Pulmonary artery endothelial cell (primary cell): ENCODE results near the gene ENOX1. TPM values are rescaled to one million over a fixed set of nuclear protein-coding genes. Genes with fewer than 3 reads are reported as not detected.
A peak's percentile ranks its signal among the peaks of the same experiment; 100 is the strongest.
"Not testable (repeated sequence)": the region's sequence is repeated elsewhere in the genome, so short reads cannot be mapped to it uniquely, and the experiment has no call there.

Source experiments
- DNase-seq: peaks from one replicate; pipeline ENCODE4 v3.0.0-alpha.2; 2011; ENCODE audit warnings: low read depth, low spot score
- total RNA-seq: library from RNA; depleted of rRNA; stranded (reverse); fragments of >200 nt; gene quantifications from 2 replicates; pipeline ENCODE4 v1.2.3, GENCODE V29; 2014

ENOX1 gene
- total RNA-seq, 1 donor from 2014 or later = 7.1 TPM

DNA sequence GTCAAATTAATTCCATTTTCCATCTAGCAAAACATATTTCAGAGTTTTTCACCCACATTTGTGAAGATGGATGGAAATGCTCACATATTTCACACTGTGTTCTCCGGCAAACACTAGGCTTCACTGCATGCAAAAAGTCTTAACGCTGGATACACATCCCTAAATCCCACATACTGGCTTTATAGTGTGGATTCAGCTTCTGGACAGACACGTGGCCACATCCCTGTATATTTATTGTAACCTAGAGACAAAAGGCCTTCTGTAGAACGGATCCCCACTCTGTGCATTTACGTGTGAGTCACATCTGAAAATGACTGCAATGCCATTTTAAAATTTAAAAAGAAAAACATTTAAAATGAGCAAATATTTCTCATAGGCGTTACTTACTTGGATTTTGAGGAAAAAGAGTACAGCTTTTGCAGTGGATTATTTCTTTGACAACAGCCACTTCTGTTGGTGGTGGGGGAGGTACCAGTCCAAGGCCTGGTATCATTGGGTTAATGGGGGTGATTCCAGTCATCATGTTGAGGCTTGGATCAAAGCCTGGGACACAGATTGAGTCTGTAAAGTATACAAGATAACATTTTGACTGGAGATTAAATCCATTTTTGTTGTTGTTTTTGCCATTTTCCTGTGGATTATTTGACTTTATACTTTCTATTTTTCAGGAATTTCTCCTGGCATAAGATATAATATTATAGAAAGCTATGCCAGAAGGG is 425.7 kb downstream of the ENOX1 start:
- no peak for DNase-seq

DNA sequence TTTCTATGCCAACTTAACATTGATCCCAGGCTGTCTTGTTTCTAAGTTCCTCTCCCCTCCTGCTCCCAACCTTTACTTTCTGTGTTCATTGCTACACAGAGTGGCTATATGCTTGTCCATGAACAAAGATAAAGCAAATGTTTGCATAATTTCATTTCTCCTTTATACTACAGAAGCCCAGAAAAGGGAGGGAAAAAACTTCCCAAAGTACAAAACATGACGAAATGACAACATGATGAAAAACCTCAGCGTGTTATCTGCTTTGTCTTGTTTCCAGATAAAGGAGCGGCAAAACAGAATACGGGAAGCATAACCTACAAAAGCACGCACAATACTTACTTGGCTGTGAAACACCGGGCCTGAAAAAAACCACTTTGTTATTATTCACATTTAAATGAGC is 426.6 kb downstream of the ENOX1 start:
- no peak for DNase-seq

DNA sequence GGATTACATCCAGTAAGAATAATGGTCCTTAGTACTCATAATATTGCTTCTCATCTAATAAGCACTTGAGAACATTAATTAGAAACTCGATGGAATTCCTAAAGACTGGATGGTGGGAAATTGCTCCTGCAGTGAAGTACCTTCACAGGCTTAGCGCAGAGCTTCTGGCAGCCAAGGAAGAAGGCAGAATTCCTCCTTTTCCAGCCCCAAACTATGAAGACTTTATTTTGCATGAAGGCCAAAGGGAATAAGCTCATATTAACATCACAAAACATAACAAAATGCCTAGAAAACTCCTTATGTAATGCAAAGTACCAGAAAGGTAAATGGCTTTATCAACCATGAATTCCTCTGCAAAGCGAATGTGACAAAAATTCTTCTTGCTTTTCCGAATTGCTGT is 427.2 kb downstream of the ENOX1 start:
- no peak for DNase-seq

- DNase-seq = no peak
Observed at GRCh38 chr13:43357564-43357963, 429.2 kb downstream of the ENOX1 start.

- DNase-seq = no peak
Observed at GRCh38 chr13:43356567-43356966, 430.2 kb downstream of the ENOX1 start.

- no peak for DNase-seq
Observed at GRCh38 chr13:43355774-43356173, 431.0 kb downstream of the ENOX1 start.

- DNase-seq = no peak
Observed at GRCh38 chr13:43354153-43354945, 432.4 kb downstream of the ENOX1 start.

DNA sequence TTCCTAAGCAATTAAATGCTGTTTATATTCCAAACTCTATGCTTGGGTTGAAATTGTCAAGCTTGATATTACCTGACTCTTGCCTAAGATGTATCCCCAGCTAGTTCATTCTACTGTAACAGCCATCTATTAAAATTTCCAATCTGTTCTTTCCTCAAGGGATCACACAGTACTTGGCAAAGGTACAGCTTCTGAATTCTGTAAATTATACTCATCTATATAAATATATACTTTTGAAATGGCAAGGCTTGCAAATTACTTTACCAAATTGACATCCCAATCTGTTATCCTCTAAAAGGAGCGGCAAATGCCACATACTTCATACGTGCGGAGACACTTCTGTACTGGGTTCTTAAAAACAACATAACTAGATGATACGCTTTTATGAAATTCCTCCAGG is 433.1 kb downstream of the ENOX1 start:
- no peak for DNase-seq

GRCh38 chr13:43351612-43352011 is 435.2 kb downstream of the ENOX1 start:
- not testable (repeated sequence) for DNase-seq

DNA sequence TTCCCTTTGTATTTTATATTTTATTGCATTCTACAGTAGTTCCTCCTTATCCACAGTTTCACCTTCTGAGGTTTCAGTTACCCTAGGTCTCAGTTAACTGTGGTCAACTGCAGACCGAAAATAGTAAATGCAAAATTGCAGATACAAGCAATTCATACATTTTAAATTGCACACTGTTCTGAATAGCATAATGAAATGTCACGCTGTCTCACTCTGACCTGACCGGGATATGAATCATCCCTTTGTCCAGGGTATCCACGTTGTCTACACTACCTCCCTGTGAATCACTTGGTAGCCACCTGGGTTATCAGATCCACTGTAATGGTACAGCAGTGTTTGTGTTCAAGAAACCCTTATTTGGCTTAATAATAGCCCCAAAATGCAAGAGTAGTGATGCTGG is 438.4 kb downstream of the ENOX1 start:
- peak; percentile 46 for DNase-seq

DNA sequence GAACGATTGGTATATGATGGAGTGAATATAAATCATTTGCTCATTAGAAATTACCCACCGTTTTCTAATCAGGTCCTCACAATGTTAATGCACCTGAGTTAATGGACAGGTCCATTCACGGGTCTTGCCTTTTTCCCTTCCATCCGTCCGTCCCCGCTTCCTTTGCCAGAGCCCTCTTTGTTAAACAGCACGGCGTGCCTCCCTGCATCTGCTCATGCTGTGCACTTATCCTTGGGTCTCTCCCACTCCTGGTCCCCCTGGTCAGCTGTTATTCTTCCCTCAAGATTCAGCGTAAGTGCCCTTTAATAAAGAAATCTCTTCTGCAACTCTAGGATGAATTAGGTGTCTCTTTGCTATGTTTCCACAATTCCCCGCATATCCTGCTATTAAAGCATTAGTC is 438.9 kb downstream of the ENOX1 start:
- DNase-seq = no peak

DNA sequence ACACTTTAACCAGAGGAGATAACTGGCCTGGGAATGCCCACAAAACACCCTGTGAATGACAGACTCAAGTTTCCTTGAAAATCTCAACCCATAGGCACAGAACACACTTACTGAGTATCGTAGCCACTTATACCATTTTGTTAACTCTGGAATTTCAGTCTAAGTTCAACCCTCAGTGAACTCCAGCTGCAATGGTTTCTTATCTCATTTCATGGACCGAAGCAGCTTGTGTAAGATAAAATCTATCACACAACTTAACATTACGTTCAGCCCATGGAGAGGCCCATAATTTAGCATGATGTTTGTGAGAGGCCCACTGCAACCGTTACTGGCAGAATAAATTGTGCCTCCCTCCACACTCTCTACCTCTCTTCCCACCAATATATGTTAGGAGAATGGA is 440.3 kb downstream of the ENOX1 start:
- no peak for DNase-seq

DNA sequence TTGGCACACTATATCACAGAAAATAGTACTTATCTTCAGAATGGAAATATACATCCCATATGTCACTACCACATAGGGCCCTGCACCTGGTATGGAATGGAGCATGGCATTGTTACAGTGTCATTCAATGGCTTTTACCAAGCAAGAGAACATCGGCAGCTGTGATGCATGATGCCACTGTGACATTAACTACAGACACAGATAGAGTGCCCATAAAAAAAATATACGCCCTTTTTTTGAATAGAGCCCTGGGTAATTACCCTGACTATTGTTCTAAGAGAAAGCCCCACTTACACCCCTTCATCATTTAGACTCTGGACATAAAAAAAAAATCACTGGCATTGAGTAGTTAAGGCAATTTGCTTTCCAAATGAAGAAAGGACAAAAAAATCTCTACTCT is 443.1 kb downstream of the ENOX1 start:
- no peak for DNase-seq

DNA sequence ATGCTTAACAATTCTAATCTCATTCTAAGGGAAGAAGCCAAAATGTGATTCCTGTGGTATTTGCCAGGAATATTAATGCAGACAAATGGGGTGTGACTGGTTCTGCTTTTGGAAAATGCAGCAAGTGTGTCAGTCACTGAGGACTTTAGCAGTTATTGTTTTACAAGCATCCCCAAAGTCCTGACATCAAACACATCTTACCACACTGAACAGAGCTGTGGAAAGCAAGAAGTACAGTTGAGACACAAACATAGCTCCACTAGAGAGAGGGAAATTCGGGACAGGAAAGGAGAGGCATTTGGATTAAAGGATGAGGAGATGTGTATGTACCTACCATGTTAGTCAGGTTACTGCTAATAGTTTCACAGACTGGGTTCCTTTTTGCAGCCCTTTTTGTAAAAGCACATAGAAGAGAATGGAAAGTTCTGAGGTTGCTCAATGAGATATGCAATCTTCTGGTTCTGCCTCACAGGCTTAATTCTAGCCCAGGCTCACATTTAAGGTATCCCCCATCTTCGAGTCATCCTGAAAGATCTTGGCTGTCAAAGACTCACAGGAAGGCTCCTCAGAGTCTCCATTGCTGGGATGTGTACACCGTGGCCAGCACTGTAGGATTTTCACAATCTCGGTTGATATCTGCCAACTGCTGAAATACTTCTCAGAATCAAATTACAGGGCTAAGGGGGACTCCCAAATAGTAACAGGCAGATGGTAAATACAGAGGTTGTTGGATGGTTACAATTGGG is 446.8 kb downstream of the ENOX1 start:
- DNase-seq = no peak

GRCh38 chr13:43339145-43339804 is 447.5 kb downstream of the ENOX1 start:
- no peak for DNase-seq

DNA sequence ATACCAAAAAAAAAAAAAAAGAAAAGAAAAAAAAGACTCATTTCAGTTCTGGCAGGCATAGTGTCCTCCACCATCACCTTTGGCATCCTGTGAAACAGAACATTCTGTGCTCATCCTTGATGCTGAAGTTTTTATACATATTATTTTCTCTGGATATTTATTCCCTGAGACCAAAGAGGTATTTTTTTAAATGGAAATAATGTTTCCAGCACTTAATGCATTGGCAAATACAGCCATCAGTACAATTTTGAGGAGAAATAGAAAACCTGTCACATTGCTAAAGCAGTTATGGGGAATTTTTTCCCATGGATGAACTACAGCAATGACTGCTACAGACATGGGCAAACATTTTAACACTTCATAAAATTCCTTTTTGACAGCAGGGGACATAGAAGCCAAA is 451.0 kb downstream of the ENOX1 start:
- DNase-seq = no peak

GRCh38 chr13:43333176-43333575 is 453.6 kb downstream of the ENOX1 start:
- DNase-seq = no peak

DNA sequence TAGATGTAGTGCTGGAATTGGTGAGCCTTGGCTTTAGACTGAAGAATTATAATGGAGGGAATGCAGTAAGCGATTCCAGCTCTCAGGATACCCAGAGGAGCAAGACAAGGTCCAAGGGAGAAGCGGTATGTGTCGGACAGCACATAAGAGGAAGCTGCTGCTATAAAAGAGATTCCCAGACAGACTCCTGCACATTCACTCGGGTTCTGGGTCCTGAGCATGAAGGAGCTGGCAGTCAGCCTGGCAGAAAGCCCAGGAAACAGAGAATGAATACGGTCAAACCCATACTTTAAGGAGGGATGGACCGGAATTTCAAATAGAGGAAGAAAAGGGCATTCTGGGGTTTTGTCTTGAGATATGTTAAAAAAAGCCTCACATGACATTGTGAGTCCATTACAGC is 455.1 kb downstream of the ENOX1 start:
- no peak for DNase-seq

- no peak for DNase-seq
Observed at GRCh38 chr13:43329702-43330101, 457.1 kb downstream of the ENOX1 start.

- DNase-seq = no peak
Observed at GRCh38 chr13:43328907-43329306, 457.9 kb downstream of the ENOX1 start.

DNA sequence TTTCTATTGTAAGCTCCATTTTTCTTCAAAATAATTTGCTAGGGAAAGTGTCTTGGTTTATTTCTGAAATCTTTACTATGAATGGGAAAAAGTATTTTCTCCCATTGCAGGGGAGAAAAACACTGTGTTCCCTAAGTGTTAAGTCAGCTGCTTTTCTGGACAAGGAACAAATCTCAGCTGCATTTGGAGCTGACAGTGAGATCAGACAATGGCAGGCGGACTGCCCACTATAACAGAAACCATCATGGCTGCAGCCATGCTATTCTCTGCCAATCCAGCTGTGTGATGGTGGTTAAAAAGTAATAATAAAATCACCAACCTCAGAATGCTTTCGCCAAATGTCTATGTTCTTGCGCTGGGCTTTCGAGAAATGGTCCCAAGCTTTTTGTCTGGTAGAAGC is 460.7 kb downstream of the ENOX1 start:
- no peak for DNase-seq

DNA sequence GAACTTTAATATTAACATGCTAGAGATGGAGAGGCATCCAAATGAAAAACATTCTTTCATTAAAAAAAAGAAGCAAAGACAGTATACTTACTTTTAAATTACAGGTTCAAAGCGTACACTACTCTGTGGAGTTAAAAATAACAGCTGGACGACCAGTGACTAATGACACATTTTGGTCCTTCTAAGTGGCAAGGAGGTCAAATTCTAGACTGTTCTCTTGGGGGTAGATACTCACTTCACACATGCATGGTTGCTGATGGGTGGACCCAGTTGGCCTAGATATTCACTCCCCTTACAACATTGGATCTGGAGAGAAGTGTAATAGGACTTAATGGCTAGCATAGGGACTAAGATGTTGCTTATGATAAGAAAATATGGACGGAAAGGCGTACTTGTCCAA is 461.1 kb downstream of the ENOX1 start:
- DNase-seq = no peak
